Measurements from ENCODE around the gene WNT3A. TPM values are rescaled to one million over a fixed set of nuclear protein-coding genes. Genes with fewer than 3 reads are reported as not detected.
A peak's percentile ranks its signal among the peaks of the same experiment; 100 is the strongest.

Gene WNT3A
- total and polyA plus RNA-seq, 2 donors (not counting 3 experiments of a cell fraction or from before 2014, with no cell fraction given): not detected

DNA sequence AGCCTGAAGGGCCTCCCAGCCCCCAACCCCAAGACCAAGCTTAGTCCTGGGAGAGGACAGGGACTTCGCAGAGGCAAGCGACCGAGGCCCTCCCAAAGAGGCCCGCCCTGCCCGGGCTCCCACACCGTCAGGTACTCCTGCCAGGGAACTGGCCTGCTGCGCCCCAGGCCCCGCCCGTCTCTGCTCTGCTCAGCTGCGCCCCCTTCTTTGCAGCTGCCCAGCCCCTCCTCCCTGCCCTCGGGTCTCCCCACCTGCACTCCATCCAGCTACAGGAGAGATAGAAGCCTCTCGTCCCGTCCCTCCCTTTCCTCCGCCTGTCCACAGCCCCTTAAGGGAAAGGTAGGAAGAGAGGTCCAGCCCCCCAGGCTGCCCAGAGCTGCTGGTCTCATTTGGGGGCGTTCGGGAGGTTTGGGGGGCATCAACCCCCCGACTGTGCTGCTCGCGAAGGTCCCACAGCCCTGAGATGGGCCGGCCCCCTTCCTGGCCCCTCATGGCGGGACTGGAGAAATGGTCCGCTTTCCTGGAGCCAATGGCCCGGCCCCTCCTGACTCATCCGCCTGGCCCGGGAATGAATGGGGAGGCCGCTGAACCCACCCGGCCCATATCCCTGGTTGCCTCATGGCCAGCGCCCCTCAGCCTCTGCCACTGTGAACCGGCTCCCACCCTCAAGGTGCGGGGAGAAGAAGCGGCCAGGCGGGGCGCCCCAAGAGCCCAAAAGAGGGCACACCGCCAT is 53.8 kb downstream of the WNT3A start:
- Histone ChIP-seq H3K4me2 (ENCODE audit: insufficient read depth, low read length) (peak overlapping the region; percentile 17), H3K9me3 (replicated peaks; ENCODE audit: control insufficient read depth, insufficient read depth, low read length) (no peaks in the 10 kb centered on the region), H3K27me3 (ENCODE audit: control insufficient read depth in 2 of 2, insufficient read depth in 2 of 2, low read length in 2 of 2) (peaks cover 23 to 33% of the 10 kb centered on the region in 2 experiments), H3K4me3 (replicated peaks in 1 of 3; ENCODE audit: insufficient read depth in 1 of 3, low read depth in 1 of 3, low read length in 3 of 3) (peak overlapping the region in 1 of 3 experiments; percentile 0), H4K20me1 (replicated peaks; ENCODE audit: control insufficient read depth, extremely low read depth, insufficient read depth, low read length) (no peaks in the 10 kb centered on the region), H3K79me2 (ENCODE audit: control insufficient read depth, insufficient read depth, low read length) (no peaks in the 10 kb centered on the region), H3K9me1 (replicated peaks; ENCODE audit: control insufficient read depth, extremely low read depth, insufficient read depth, low read length) (no peaks in the 10 kb centered on the region), H2AFZ (ENCODE audit: low read depth, low read length) (peak overlapping the region; percentile 58), H3K4me1 (ENCODE audit: control insufficient read depth, extremely low read depth, insufficient read depth, low read length) (no peaks in the 10 kb centered on the region), H3K9ac (replicated peaks; ENCODE audit: extremely low read depth, insufficient read depth, low read length) (no peak overlapping the region), H3K36me3 (ENCODE audit: control insufficient read depth in 2 of 2, extremely low read depth in 1 of 2, insufficient read depth in 2 of 2, low read length in 2 of 2) (no peaks in the 10 kb centered on the region), H3K27ac (ENCODE audit: insufficient read depth, low read depth, low read length) (no peak overlapping the region)
- TF ChIP-seq, protein P1, sequence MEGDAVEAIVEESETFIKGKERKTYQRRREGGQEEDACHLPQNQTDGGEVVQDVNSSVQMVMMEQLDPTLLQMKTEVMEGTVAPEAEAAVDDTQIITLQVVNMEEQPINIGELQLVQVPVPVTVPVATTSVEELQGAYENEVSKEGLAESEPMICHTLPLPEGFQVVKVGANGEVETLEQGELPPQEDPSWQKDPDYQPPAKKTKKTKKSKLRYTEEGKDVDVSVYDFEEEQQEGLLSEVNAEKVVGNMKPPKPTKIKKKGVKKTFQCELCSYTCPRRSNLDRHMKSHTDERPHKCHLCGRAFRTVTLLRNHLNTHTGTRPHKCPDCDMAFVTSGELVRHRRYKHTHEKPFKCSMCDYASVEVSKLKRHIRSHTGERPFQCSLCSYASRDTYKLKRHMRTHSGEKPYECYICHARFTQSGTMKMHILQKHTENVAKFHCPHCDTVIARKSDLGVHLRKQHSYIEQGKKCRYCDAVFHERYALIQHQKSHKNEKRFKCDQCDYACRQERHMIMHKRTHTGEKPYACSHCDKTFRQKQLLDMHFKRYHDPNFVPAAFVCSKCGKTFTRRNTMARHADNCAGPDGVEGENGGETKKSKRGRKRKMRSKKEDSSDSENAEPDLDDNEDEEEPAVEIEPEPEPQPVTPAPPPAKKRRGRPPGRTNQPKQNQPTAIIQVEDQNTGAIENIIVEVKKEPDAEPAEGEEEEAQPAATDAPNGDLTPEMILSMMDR (IDR thresholded peaks at IDR 0.05; ENCODE audit: extremely low read depth in 1 of 2, insufficient read depth in 1 of 2, low read depth in 1 of 2, low read length in 2 of 2): no peak
- TF ChIP-seq POLR2A (IDR thresholded peaks at IDR 0.05; ENCODE audit: low read depth, low read length): no peak
- no peak for TF ChIP-seq POLR2AphosphoS5 (IDR thresholded peaks at IDR 0.05; ENCODE audit: insufficient read depth, low read depth, low read length)
- peak; percentile 50 for TF ChIP-seq EZH2 (IDR thresholded peaks at IDR 0.05; ENCODE audit: borderline replicate concordance, low read depth, low read length, severe bottlenecking)
- TF ChIP-seq FOS (IDR thresholded peaks at IDR 0.05; ENCODE audit: borderline replicate concordance, insufficient read depth, low read length): peak; percentile 11
- ChIA-PET POLR2A (no interaction called here), CTCF (no interaction called here)
- DNase-seq (ENCODE audit: low read depth, low spot score): no peak
- no peak for FAIRE-seq
- intact Hi-C loops (cut with micrococcal nuclease) (no loop called here), dilution Hi-C loops (cut with MboI; ENCODE audit: extremely low pct_ligation_motif_present, low sequenced_read_pairs) (no loop called here)
- no TSS peak for BruUV-seq (replicated peaks)

Data from endothelial cell of umbilical vein (primary cell).